GM18526 (cell line): ENCODE results near the gene SLC8A2.

Experiments
- POLR2A ChIP-seq: IDR thresholded peaks from 3 replicates; pipeline ENCODE4 v1.6.1; 2011; ENCODE audit not compliant: insufficient read length; ENCODE audit errors: extremely low read depth

SLC8A2 gene

DNA sequence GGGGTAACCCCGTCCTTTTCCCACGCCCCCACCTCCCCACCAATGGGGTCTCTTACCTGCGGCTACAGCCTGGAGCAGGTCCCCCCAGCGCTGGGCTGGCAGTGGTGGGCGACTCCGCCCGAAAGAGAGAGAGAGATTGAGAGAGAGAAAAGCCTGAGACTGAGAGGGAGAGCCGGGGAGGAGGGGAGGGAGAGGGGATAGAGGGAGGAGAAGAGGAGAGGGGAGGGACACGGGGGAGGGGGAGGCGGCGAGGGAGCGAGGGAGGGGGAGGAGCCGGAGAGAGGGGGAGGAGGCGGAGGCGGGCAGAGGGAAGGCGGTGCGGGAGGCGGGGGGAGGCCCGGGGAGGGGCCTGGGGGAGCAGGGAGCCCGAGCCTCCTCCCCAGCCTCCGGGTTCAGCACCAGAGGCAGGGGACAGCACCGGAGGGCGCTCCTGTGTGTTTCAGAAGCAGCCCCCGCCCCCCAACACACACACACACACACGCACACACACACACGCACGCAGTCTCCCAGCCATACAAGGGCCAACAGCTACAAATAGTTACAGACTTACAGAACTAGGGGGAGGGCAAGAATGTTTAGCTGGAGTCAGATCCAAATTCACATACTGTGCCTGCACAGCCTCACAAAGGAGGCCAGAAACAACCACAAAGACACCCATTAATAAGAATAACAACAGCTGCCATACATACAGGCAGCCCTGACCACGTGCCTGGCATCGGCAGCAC, at the start of gene SLC8A2:
Gene SLC8A2, minus strand, starts transcription at position 161 of the 725 bp plus-strand sequence. CDS start 5,490 bp downstream, outside the sequence.
- TF ChIP-seq POLR2A: no peak

GRCh38 chr19:47520839-47521238, 49.1 kb upstream of the SLC8A2 start:
- no peak for TF ChIP-seq POLR2A

DNA sequence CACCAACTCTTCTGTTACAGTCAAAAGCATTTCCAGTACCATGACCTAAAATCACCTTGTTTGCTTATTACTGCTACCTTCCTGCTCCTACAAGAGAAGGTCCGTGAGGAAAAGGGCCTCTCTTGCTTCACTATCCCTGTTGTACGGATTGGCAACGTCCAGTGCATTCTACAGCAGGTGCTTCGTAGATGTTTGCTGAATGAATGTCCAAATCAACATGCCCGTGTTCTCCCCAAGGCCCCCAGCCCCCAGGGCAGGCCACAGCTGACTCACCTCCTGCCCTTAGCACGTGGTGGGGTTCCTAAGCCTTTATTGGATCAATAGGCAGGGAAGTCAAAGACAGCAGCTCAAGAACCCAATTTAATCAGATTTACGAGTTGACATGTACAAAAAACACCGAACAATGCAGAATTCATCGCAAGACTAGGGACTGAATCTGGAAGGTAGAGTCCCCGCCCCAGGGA, 48.7 kb upstream of the SLC8A2 start:
- TF ChIP-seq POLR2A: no peak

DNA sequence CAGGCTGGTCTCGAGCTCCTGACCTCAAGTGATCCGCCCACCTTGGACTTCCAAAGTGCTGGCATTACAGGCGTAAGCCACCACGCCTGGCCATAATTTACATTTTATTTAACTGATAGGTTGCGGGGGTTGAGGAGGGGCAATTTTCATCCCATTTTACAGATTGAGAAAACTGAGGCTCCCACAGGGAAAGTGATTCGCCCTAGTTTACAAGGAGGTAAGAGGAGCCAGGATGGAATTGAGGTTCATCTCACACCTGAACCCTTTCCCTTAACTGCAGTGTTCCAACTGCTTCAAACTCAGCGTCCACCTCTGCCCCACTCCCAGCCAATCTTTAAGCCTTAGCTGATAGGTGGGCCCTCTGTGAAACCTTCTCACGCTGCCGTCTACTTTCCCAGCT, 47.2 kb upstream of the SLC8A2 start:
- TF ChIP-seq POLR2A: no peak

DNA sequence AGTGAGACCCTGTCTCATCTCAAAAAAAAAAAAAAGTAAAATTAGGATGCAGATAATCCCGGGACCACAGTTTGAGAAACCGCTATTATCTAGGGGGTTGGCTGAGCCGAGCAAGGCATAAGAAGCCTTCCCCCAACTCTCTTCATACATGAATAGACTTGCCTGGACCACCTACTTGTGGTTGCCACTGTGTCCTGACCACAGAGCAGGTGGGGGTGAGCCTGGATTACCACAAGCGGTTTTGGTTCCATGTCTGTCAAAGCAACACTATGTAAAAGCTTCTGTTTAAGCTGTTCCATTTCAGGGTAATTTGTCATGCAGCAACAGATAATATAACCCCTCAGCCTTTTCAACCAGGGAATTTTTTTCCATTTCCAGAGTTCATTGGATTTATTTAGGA, 46.4 kb upstream of the SLC8A2 start:
- TF ChIP-seq POLR2A: no peak

- peak; percentile 87 for TF ChIP-seq POLR2A
Measured at GRCh38 chr19:47514869-47515588, 43.3 kb upstream of the SLC8A2 start, which contains the start of gene NAPA. NAPA (minus strand) TSS chr19:47515063; CDS start chr19:47514940, 123 bp downstream.

- no peak for TF ChIP-seq POLR2A
Measured at GRCh38 chr19:47514151-47514868, 42.6 kb upstream of the SLC8A2 start.

DNA sequence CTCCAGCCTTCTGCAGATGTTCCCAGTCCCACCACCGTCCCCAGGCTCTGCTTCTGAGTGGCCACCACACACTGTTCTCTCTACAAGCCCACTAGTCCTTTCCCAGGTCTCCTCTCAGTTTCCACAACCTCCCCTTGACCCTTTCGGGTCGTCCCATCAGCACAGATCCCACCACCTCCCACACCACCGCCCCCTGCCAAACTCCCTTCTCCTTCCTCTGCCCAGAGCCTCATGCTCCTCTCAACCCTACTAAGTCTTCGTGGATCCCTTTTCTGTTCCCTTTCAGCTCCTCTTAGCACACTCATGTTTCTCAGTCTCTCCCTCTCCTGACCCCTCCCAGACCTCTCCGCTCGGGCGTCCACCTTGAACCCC, 41.2 kb upstream of the SLC8A2 start:
- TF ChIP-seq POLR2A: no peak

GRCh38 chr19:47512183-47512947, 40.7 kb upstream of the SLC8A2 start:
- no peak for TF ChIP-seq POLR2A

DNA sequence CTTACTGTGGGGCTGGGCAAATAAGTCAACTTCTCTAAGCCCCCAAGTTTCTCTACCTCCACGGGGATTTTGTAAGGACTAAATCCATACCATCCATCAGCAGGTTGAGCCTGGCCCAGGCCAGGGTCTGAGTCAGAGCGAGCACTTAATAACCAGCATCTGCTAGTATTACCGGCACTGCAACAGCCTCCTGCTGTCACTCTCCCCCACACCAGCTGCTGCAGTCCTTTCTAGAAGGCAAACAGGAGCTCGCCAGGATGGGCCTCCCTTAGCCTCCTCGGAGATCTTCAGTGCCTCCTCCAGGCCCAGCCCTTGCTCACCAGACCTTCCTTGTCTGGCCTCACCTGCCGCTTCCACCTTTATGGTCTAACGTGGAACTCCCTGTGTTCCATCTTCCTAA, 40.0 kb upstream of the SLC8A2 start:
- TF ChIP-seq POLR2A: no peak

DNA sequence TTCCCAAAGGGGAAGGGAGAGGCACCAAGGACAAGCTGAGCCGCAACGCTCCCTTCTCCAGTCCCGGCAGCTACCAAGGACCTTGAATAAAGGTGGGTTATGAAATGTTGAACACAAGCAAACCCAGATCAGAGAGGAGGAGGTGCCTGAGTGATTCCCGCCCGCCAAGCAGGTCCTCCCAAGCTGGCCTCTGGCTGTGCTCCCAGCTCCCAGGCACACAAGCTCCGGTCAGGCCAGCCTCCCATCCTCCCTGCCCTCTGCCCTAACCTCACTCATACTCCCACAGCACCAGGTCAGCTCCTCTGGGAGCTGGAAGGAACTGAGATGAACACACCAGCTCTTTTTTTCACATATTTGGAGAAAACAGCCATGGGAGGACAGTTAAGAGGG, 39.4 kb upstream of the SLC8A2 start:
- no peak for TF ChIP-seq POLR2A

- TF ChIP-seq POLR2A: no peak
Measured at GRCh38 chr19:47510516-47511127, 38.9 kb upstream of the SLC8A2 start.

DNA sequence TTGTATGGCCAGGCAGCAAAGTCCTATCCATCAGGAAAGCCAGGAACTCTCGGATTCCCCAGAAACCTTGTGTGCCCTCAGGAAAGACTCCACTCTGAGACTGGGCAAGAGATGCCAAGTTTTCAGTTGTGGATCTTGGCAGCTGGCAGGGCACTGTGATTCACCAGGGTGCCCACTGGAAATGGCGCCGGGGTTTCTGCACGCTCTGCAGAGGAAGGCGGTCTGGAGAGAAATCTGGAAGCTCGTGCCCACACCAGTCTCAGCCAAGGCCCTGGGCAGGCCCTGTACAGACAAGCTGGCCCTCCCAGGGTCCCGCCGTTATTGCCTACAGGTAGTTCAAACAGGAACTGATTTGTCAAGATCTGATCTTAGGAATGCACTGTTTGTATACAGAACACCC, 38.3 kb upstream of the SLC8A2 start:
- TF ChIP-seq POLR2A: no peak

DNA sequence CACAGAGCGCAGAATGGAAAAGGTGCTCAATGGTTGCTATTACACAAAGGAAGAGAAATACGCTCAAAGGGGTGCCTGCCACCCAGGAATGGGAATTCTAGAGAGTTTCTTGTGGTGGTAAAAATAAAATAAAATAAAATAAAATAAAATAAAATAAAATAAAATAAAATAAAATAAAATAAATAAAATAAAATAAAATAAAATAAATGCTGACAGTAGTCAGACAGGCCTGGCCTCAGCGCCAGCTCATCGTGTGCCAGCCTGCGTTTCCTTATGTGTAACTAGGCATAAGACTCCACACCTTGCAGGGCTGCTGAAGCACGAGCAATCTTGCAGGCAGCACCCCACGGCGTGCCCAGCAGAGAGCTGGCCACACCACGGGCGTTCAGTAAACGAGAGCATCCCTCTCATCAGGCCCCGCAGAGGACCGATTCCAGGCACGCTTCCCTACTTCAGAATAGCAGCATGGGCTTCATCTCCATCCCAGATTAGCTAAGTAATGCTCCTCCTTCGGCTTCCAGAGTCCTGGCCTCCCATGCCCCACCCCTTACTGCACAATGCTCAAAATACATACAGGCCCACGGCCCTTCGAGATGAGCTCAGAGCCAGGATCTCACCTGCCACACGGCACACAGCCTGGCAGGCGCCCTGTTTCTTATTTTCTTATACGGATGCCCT, 37.6 kb upstream of the SLC8A2 start:
- no peak for TF ChIP-seq POLR2A

GRCh38 chr19:47508721-47509120, 37.0 kb upstream of the SLC8A2 start:
- no peak for TF ChIP-seq POLR2A
